Calu3 (cell line): ENCODE results near the gene CRYAB. TPM values are rescaled to one million over a fixed set of nuclear protein-coding genes. Genes with fewer than 3 reads are reported as not detected.
"Not testable (repeated sequence)": the region's sequence is repeated elsewhere in the genome, so short reads cannot be mapped to it uniquely, and the experiment has no call there.

Experiments used
- BruUV-seq: library from RNA; stranded (reverse); fragments of 400-500 nt; replicated peaks from 2 replicates; lab custom pipeline; 2021; lab: Mats Ljungman, UMichigan
- CTCF ChIA-PET: fragments of 300-600 bp; sonication (Branson Sonifier 250); formaldehyde crosslinking; loops from one replicate; lab custom pipeline; 2022; ENCODE audit warnings: antibody characterized with exemption; lab: Charles Lee
- DNase-seq: peaks from one replicate; pipeline ENCODE4 v3.0.0; 2022
- H3K27ac Mint-ChIP-seq: one replicate; pipeline ENCODE4 v1.8.0; 2022; ENCODE audit warnings: mixed read lengths; ENCODE audit not compliant: unreplicated experiment
- H3K27me3 Mint-ChIP-seq: one replicate; pipeline ENCODE4 v1.8.0; 2022; ENCODE audit warnings: mixed read lengths; ENCODE audit not compliant: unreplicated experiment
- H3K36me3 Mint-ChIP-seq: one replicate; pipeline ENCODE4 v1.8.0; 2022; ENCODE audit warnings: mild to moderate bottlenecking, moderate library complexity, mixed read lengths; ENCODE audit not compliant: insufficient read depth, unreplicated experiment
- H3K4me1 Mint-ChIP-seq: one replicate; pipeline ENCODE4 v1.8.0; 2022; ENCODE audit warnings: mild to moderate bottlenecking, low read depth, mixed read lengths; ENCODE audit not compliant: unreplicated experiment
- H3K4me3 Mint-ChIP-seq: one replicate; pipeline ENCODE4 v1.8.0; 2022; ENCODE audit warnings: mild to moderate bottlenecking, low read depth, moderate library complexity, mixed read lengths; ENCODE audit not compliant: unreplicated experiment
- H3K9me3 Mint-ChIP-seq: one replicate; pipeline ENCODE4 v1.8.0; 2022; ENCODE audit warnings: low read depth, mixed read lengths; ENCODE audit not compliant: unreplicated experiment
- CTCF ChIP-seq: fragments of 200-600 bp; IDR thresholded peaks from one replicate; pipeline ENCODE4 v1.8.0; 2022; ENCODE audit warnings: antibody characterized with exemption; ENCODE audit not compliant: unreplicated experiment
- intact Hi-C: fragments of 100-400 bp; cut with micrococcal nuclease; formaldehyde crosslinking; loops from one replicate; pipeline ENCODE4 v1.10.0; 2022; ENCODE audit not compliant: unreplicated experiment
- total RNA-seq: library from RNA; stranded (reverse); gene quantifications from 2 replicates; pipeline ENCODE4 v1.2.3, GENCODE V29; 2022

The CRYAB gene
- total RNA-seq, 1 experiment from 2014 or later: 1.9 TPM

- no peak overlapping the region for H3K4me3 Mint-ChIP-seq
- BruUV-seq: no TSS peak
- no peak for TF ChIP-seq CTCF
- no peaks in the 10 kb centered on the region for H3K36me3 Mint-ChIP-seq
- no peak overlapping the region for H3K27ac Mint-ChIP-seq
- H3K27me3 Mint-ChIP-seq: no peaks in the 10 kb centered on the region
- H3K4me1 Mint-ChIP-seq: peaks cover 8% of the 10 kb centered on the region
- CTCF ChIA-PET: interaction anchor here (0.7 kb wide), 1 partner anchor 48 kb away, joined by 3 read pairs; no protein-coding TSS in a partner anchor
- DNase-seq: no peak
- intact Hi-C loops: loop anchor here (10.0 kb wide), 1 partner anchor 351 kb away; no protein-coding TSS in a partner anchor
- H3K9me3 Mint-ChIP-seq: no peaks in the 10 kb centered on the region
Observed at GRCh38 chr11:111933872-111934271, 22.3 kb upstream of the CRYAB start.

DNA sequence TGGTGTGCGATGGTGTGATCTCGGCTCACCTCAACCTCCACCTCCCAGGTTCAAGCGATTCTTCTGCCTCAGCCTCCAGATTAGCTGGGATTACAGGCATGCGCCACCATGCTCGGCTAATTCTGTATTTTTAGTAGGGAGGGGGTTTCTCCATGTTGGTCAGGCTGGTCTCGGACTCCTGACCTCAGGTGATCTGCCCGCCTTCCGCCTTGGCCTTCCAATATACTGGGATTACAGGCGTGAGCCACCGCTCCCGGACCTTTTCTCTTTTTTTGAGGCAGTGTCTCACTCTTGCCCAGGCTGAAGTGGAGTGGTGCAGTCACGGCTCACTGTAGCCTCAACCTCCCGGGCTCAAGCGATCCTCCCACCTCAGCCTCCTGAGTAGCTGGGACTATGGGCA, 21.6 kb upstream of the CRYAB start:
- CTCF ChIA-PET, DNase-seq, H3K27ac Mint-ChIP-seq, H3K9me3 Mint-ChIP-seq, H3K36me3 Mint-ChIP-seq, H3K4me1 Mint-ChIP-seq, H3K4me3 Mint-ChIP-seq, H3K27me3 Mint-ChIP-seq, BruUV-seq: not testable (repeated sequence)
- intact Hi-C loops: loop anchor here (10.0 kb wide), 1 partner anchor 352 kb away; no protein-coding TSS in a partner anchor

- Mint-ChIP-seq H3K4me3 (no peak overlapping the region), H3K9me3 (no peaks in the 10 kb centered on the region), H3K4me1 (peaks cover 8% of the 10 kb centered on the region), H3K36me3 (no peaks in the 10 kb centered on the region), H3K27ac (no peak overlapping the region), H3K27me3 (no peaks in the 10 kb centered on the region)
- DNase-seq: no peak
- CTCF ChIA-PET: interaction anchor here (1.1 kb wide), 1 partner anchor 9 kb away, joined by 3 read pairs; no protein-coding TSS in a partner anchor
- intact Hi-C loops: loop anchor here (10.0 kb wide), 1 partner anchor 352 kb away; no protein-coding TSS in a partner anchor
- BruUV-seq: no TSS peak
- no peak for TF ChIP-seq CTCF
Observed at GRCh38 chr11:111932611-111932950, 21.0 kb upstream of the CRYAB start.

GRCh38 chr11:111930472-111930871, 18.9 kb upstream of the CRYAB start:
- CTCF ChIA-PET: interaction anchor here (0.7 kb wide), 1 partner anchor 52 kb away, joined by 3 read pairs; no protein-coding TSS in a partner anchor

More at GRCh38 chr11:111930472-111930871, 18.9 kb upstream of the CRYAB start:
- no peak for DNase-seq
- intact Hi-C loops: loop anchor here (10.0 kb wide), 1 partner anchor 354 kb away; no protein-coding TSS in a partner anchor
- Mint-ChIP-seq H3K27ac (no peak overlapping the region), H3K27me3 (no peaks in the 10 kb centered on the region), H3K4me3 (no peak overlapping the region), H3K9me3 (no peaks in the 10 kb centered on the region), H3K36me3 (peaks cover 12% of the 10 kb centered on the region), H3K4me1 (peaks cover 8% of the 10 kb centered on the region)
- no peak for TF ChIP-seq CTCF
- no TSS peak for BruUV-seq
